Stimulated activated effector memory CD8-positive, alpha-beta T cell treated with anti-CD3 and anti-CD28 coated beads, Interleukin-12 subunit alpha, Interleukin-12 subunit beta, amount 100 ng/mL, for 72 hours (primary cell): ENCODE data around the gene PDGFB.
A peak's percentile ranks its signal among the peaks of the same experiment; 100 is the strongest.

Experiments used
- ATAC-seq: fragments of 150-1000 bp; cut with Tn5 transposase; 2 replicates; pipeline ENCODE4 v1.10.0; 2021
- DNase-seq, 2 donors: peaks; one replicate each; pipeline ENCODE4 v3.0.0; 2021 to 2022; ENCODE audit warnings: low spot score in 2 of 2
- H3K27ac Mint-ChIP-seq: one replicate; pipeline ENCODE4 v1.8.0; 2022; ENCODE audit warnings: mild to moderate bottlenecking, mixed read lengths
- H3K36me3 Mint-ChIP-seq: one replicate; pipeline ENCODE4 v1.8.0; 2022; ENCODE audit warnings: mild to moderate bottlenecking, mixed read lengths
- H3K4me1 Mint-ChIP-seq: one replicate; pipeline ENCODE4 v1.8.0; 2022; ENCODE audit warnings: mixed read lengths
- H3K4me3 Mint-ChIP-seq: one replicate; pipeline ENCODE4 v1.8.0; 2022; ENCODE audit warnings: mild to moderate bottlenecking, mixed read lengths
- H3K9me3 Mint-ChIP-seq: one replicate; pipeline ENCODE4 v1.8.0; 2022; ENCODE audit warnings: mixed read lengths

The PDGFB gene

DNA sequence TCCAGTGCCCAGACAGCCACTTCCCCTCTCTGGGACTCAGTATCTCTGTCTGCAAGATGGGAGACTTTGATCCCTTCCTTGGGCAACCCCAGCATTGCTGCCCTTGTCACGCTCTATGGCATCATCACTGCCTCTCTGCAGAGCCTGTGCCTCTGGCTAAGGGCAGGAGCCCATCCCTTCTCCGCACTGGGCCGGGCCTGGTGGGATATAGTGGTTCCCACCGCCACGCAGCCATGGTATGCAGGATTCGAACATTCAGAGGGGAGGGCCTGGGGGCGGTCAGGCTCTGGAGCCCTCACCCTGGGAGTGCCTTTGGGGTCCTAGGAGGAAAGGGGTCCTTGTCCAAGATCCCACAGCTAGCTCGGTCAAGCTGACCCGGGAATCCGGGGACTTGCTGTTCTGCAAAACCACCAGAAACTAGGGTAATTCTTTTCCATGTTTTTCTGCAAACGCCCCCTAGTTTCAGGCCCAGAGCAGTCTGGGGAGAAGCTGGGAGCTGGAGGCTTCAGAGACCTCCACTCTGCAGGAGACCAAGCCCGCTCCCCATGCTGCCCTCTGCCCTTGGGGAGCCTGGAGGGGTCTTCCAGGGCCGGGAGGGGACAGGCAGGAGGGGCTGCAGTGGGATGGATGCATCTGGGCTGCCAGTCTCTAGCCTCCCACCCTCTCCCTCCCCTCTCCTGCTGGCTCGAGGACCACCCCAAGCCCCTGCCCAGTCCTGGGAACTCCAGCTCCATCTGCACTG is 67.9 kb downstream of the PDGFB start:
- Mint-ChIP-seq H3K4me1 (peaks cover 63% of the 10 kb centered on the region), H3K27ac (peak overlapping the region; percentile 26), H3K36me3 (peaks cover 4% of the 10 kb centered on the region), H3K9me3 (no peaks in the 10 kb centered on the region), H3K4me3 (no peak overlapping the region)
- ATAC-seq (no peak), DNase-seq (no peak)

DNA sequence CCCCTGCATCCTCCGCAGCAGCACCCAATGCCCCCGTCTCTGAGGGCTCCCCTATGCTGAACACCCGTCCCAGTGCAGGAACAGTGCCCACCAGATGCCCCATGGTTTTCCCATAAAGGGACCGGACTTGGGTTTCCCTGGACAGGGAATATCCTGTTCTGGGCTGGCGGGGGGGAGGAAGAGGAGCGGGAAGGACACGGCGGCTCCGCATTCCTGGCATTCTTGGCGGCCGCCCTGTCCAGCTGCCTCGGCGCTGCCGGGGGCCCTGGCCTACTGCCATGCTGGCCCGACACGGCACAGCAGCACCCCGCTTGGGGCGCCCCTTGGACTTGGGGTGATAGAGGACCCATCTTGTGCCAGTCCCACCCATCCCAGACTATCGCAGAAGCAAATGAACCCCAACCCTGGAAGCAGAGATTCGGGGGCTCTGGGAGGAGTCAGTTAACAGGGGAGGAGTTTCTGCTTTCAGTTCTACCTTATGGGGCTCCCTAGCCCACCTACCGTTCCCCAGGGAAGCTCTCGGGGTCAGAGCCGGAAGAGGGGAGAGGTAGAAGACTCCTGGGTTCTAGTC is 68.6 kb downstream of the PDGFB start:
- Mint-ChIP-seq H3K4me1 (peaks cover 69% of the 10 kb centered on the region), H3K4me3 (no peak overlapping the region), H3K27ac (no peak overlapping the region), H3K9me3 (no peaks in the 10 kb centered on the region), H3K36me3 (peaks cover 7% of the 10 kb centered on the region)
- DNase-seq (no peak), ATAC-seq (no peak)

DNA sequence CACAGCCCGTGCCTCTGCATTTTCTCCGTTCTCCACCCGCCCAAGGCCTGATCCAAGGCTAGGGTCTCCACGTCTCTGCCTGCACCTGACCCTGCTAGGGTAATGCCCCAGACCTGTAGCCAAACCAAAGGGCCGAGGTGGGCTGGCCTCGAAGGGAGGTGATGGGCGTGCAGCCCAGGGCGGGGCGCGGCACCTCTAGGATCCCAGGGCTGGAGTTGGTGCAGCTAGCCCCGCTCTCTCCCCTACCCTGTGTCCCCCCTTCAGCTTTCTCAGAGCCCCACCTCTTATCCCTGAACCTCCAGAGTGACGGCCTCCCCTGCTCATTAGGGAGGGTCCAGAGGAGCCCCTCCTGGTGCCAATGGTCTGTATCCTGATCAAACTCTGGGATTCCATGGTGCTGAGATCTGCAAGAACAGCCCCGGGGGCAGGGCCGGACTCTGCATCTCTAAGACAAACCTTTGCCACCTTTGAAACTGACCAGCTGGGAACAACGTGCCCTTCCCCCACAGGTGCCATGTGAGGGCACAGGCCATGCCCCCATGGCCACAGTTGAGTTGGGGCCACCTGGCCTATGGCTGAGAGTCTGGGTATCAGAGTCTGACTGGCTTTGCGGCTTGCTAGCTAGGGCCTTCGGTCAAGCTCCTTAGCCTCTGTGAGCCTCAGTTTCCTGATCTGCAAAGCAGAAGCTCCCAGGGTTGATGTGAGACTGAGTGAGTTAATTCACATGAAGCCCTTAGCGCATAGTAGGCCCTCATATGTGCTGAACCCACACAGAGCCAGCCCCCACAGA is 69.2 kb downstream of the PDGFB start:
- Mint-ChIP-seq H3K4me3 (no peak overlapping the region), H3K4me1 (peaks cover 75% of the 10 kb centered on the region), H3K36me3 (peaks cover 7% of the 10 kb centered on the region), H3K27ac (no peak overlapping the region), H3K9me3 (no peaks in the 10 kb centered on the region)
- ATAC-seq (no peak), DNase-seq (no peak)

DNA sequence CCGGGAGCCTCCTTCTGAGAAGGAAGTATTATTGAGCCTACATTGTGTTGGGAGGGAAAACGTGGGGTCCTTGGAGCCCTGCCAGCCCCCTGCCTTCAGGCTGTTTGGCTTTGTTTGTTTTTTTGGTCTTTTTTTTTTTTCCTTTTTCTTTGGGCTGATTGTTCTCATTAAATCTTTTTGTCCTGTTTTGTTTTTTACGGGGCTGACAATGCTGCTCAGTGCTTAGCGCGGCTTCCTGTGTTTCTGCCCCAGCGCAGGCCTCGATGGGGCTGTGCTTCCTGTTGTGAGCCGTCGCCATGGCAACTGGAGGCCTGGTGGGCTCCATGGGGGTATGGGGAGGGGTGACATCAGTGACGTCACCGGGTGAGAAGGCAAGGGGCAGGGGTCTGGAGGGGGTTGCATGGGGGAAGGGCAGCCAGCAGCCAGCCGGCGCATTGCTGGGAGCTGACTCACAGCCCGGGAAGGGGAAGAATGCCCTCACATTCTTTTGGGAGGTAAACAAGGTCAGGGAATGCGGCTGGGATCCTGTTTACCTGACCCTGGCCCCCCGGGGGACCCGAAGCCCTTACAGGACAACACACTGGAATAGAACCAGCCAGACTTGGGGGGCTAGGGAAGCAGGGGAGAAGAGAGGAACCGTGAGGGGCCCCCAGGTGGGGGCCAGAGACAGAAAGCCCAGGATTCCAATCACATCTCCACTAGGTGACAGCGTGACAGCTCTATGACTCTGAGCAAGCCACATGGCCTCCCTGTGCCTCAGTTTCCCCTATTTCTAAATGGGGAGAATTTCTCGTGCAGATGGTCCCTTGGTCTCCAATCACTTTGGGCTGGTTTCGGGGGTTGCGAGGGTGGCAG is 70.1 kb downstream of the PDGFB start:
- ATAC-seq = peak; percentile 46
- peak in 1 of 2 donors; percentile 65 for DNase-seq
- Mint-ChIP-seq H3K4me1 (peaks cover 75% of the 10 kb centered on the region), H3K4me3 (peak overlapping the region; percentile 60), H3K27ac (peak overlapping the region; percentile 71), H3K36me3 (peaks cover 7% of the 10 kb centered on the region), H3K9me3 (no peaks in the 10 kb centered on the region)

DNA sequence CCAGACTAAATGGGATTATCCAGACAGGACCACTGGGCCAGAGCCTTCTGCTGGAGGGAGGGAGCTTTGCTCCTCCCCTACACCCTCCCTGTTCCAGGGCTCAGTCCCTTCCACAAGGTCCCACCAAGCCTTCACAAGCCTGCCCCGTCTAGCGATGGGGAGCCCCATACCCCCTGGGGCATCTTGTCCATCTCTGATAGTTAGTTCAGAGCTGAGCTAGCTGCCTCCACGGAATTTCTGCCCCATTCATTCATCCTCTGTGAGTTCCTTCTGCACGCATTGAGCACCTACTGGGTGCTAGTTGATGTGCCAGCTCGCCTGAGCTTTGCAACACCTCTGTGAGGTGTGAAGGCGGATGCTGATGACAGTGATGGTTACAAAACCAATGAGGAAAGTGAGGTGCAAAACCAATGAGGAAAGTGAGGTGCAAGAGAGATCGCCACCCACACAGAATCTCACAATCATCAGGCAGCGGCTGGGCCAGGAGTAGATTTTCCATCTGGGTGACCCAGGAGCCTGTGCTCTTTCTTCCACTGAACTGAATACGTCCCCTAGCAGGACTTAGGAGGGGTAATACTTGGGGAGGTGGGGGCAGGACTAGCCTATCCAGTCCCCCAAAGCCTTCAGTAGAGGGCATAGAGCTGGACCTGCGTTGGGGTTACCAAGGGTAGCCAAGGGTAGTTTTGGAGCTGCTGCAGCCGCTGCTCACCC is 70.8 kb downstream of the PDGFB start:
- Mint-ChIP-seq H3K4me1 (peaks cover 67% of the 10 kb centered on the region), H3K27ac (peak overlapping the region; percentile 71), H3K36me3 (peaks cover 7% of the 10 kb centered on the region), H3K4me3 (peak overlapping the region; percentile 60), H3K9me3 (no peaks in the 10 kb centered on the region)
- ATAC-seq = peak; percentile 52
- DNase-seq = peak in 1 of 2 donors; percentile 74
